HG03442 (cell line): ENCODE data around the gene ARMC10.
"Not testable (repeated sequence)": the region's sequence is repeated elsewhere in the genome, so short reads cannot be mapped to it uniquely, and the experiment has no call there.

ENCODE experiments used
- ATAC-seq: cut with Tn5 transposase; IDR thresholded peaks from one replicate; pipeline ENCODE4 v1.9.1; 2021; ENCODE audit warnings: mild to moderate bottlenecking, moderate library complexity; ENCODE audit not compliant: unreplicated experiment

The ARMC10 gene

GRCh38 chr7:103121641-103122040 lies 46.7 kb downstream of the ARMC10 start:
- ATAC-seq, result no peak

GRCh38 chr7:103123529-103123928 lies 48.6 kb downstream of the ARMC10 start:
- no peak for ATAC-seq

- ATAC-seq, result no peak
These were observed 49.6 kb downstream of the ARMC10 start for GRCh38 chr7:103124429-103124979.

- ATAC-seq, result no peak
These were observed 52.1 kb downstream of the ARMC10 start for GRCh38 chr7:103127006-103127405.

- no peak for ATAC-seq
These were observed 55.0 kb downstream of the ARMC10 start for GRCh38 chr7:103129702-103130549.

GRCh38 chr7:103130901-103131624 lies 56.1 kb downstream of the ARMC10 start:
- ATAC-seq, result no peak

- no peak for ATAC-seq
These were observed 58.2 kb downstream of the ARMC10 start for GRCh38 chr7:103132995-103133688.

GRCh38 chr7:103134836-103135554 lies 60.1 kb downstream of the ARMC10 start:
- ATAC-seq, result no peak

- no peak for ATAC-seq
These were observed 65.1 kb downstream of the ARMC10 start for GRCh38 chr7:103140061-103140460.

- ATAC-seq, result no peak
These were observed 65.7 kb downstream of the ARMC10 start for GRCh38 chr7:103140685-103141084.

GRCh38 chr7:103141753-103142404 lies 66.9 kb downstream of the ARMC10 start:
- ATAC-seq, result no peak

- no peak for ATAC-seq
These were observed 67.6 kb downstream of the ARMC10 start for GRCh38 chr7:103142494-103142893.

GRCh38 chr7:103143868-103144267 lies 68.9 kb downstream of the ARMC10 start:
- no peak for ATAC-seq

GRCh38 chr7:103144754-103145153 lies 69.8 kb downstream of the ARMC10 start:
- not testable (repeated sequence) for ATAC-seq

GRCh38 chr7:103148131-103148993 lies 73.4 kb downstream of the ARMC10 start:
- ATAC-seq, result no peak
